NCI-H2029 (cell line): ENCODE data around the gene GREB1.

ENCODE experiments used
- DNase-seq: peaks from one replicate; lab custom pipeline; 2025; lab: John Stamatoyannopoulos, UW

GREB1 gene

GRCh38 chr2:11537951-11538350 lies 4.1 kb downstream of the GREB1 start:
- no peak for DNase-seq

- peak; percentile 92 for DNase-seq
Measured at GRCh38 chr2:11539317-11540147, 5.7 kb downstream of the GREB1 start.

GRCh38 chr2:11540148-11540995 lies 6.5 kb downstream of the GREB1 start:
- peak; percentile 79 for DNase-seq

GRCh38 chr2:11540996-11541692 lies 7.3 kb downstream of the GREB1 start:
- DNase-seq: peak; percentile 31

GRCh38 chr2:11541693-11542274 lies 7.9 kb downstream of the GREB1 start:
- no peak for DNase-seq

- DNase-seq: no peak
Measured at GRCh38 chr2:11542275-11542819, 8.5 kb downstream of the GREB1 start.

GRCh38 chr2:11543337-11544216 lies 9.7 kb downstream of the GREB1 start:
- DNase-seq: no peak

- no peak for DNase-seq
Measured at GRCh38 chr2:11546072-11546471, 12.2 kb downstream of the GREB1 start.

GRCh38 chr2:11547912-11548497 lies 14.2 kb downstream of the GREB1 start:
- DNase-seq: no peak

GRCh38 chr2:11550302-11550701 lies 16.5 kb downstream of the GREB1 start:
- no peak for DNase-seq

- DNase-seq: no peak
Measured at GRCh38 chr2:11550901-11551568, 17.2 kb downstream of the GREB1 start.

- no peak for DNase-seq
Measured at GRCh38 chr2:11551569-11552259, 17.9 kb downstream of the GREB1 start.

GRCh38 chr2:11552260-11552638 lies 18.4 kb downstream of the GREB1 start:
- DNase-seq: no peak

- DNase-seq: no peak
Measured at GRCh38 chr2:11553661-11554398, 20.0 kb downstream of the GREB1 start.

- DNase-seq: no peak
Measured at GRCh38 chr2:11554399-11554716, 20.5 kb downstream of the GREB1 start.

GRCh38 chr2:11556101-11556806 lies 22.4 kb downstream of the GREB1 start:
- DNase-seq: no peak

- DNase-seq: no peak
Measured at GRCh38 chr2:11558214-11558886, 24.5 kb downstream of the GREB1 start.
